Peyer's patch (tissue), 4 donors: Measurements from ENCODE around the gene TUBB1.
"Not testable (repeated sequence)": the region's sequence is repeated elsewhere in the genome, so short reads cannot be mapped to it uniquely, and the experiment has no call there.

Experiments
- POLR2A ChIP-seq, 2 donors: fragments of 450-650 bp; IDR thresholded peaks; one replicate each; pipeline ENCODE4 v1.5.1; 2017; ENCODE audit warnings: antibody characterized with exemption in 2 of 2, mild to moderate bottlenecking in 2 of 2, moderate library complexity in 2 of 2
- TF ChIP-seq, protein P1 (sequence below), 6 experiments: fragments of 450-650 bp in 4 of 6; fragments of 200-600 bp in 2 of 6; sonication (generic) in 1 of 6; IDR thresholded peaks; one replicate each; pipeline ENCODE4 v1.5.1; 2017 to 2019; ENCODE audit warnings: antibody characterized with exemption in 6 of 6, mild to moderate bottlenecking in 3 of 6, moderate library complexity in 1 of 6

DNA sequence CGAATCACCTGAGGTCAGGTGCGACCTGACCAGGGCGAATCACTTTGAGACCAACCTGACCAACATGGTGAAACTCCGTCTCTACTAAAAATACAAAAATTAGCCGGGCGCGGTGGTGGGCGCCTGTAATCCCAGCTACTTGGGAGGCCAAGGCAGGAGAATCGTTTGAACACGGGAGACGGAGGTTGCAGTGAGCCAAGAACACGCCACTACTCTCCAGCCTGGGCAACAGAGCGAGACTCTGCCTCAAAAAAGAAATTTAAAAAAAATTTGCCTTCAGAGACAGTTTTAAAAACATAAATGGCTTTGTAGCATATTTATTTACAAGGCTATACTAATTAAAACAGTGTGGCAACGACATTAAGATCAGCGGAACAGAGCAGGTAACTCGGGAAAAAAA is 22.3 kb downstream of the TUBB1 start:
- TF ChIP-seq, protein P1, sequence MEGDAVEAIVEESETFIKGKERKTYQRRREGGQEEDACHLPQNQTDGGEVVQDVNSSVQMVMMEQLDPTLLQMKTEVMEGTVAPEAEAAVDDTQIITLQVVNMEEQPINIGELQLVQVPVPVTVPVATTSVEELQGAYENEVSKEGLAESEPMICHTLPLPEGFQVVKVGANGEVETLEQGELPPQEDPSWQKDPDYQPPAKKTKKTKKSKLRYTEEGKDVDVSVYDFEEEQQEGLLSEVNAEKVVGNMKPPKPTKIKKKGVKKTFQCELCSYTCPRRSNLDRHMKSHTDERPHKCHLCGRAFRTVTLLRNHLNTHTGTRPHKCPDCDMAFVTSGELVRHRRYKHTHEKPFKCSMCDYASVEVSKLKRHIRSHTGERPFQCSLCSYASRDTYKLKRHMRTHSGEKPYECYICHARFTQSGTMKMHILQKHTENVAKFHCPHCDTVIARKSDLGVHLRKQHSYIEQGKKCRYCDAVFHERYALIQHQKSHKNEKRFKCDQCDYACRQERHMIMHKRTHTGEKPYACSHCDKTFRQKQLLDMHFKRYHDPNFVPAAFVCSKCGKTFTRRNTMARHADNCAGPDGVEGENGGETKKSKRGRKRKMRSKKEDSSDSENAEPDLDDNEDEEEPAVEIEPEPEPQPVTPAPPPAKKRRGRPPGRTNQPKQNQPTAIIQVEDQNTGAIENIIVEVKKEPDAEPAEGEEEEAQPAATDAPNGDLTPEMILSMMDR (IDR thresholded peaks at IDR 0.05), result not testable (repeated sequence)
- not testable (repeated sequence) for TF ChIP-seq POLR2A (IDR thresholded peaks at IDR 0.05)
